Adipocyte (in vitro differentiated cells): ENCODE results near the gene CEP72.
"Not testable (repeated sequence)": the region's sequence is repeated elsewhere in the genome, so short reads cannot be mapped to it uniquely, and the experiment has no call there.

Experiments used
- DNase-seq: peaks from one replicate; pipeline ENCODE4 v3.0.0-alpha.2; 2015; ENCODE audit warnings: low read depth
- H3K27me3 ChIP-seq: replicated peaks from 2 replicates; pipeline ENCODE4 v1.7.0; 2013; ENCODE audit warnings: mild to moderate bottlenecking, low read length, moderate library complexity; ENCODE audit not compliant: control insufficient read depth, insufficient read depth
- H3K36me3 ChIP-seq: 2 replicates; pipeline ENCODE4 v1.7.0; 2013; ENCODE audit warnings: low read length, mild to moderate bottlenecking, moderate library complexity; ENCODE audit not compliant: control insufficient read depth, insufficient read depth, severe bottlenecking
- H3K4me1 ChIP-seq: 2 replicates; pipeline ENCODE4 v1.7.0; 2013; ENCODE audit warnings: mild to moderate bottlenecking, low read length, moderate library complexity; ENCODE audit not compliant: control insufficient read depth, insufficient read depth
- H3K4me3 ChIP-seq: 2 replicates; pipeline ENCODE4 v1.7.0; 2013; ENCODE audit warnings: mild to moderate bottlenecking, low read length, moderate library complexity
- H3K9ac ChIP-seq: 2 replicates; pipeline ENCODE4 v1.7.0; 2013; ENCODE audit warnings: mild to moderate bottlenecking, low read length, moderate library complexity
- H3K9me3 ChIP-seq: 2 replicates; pipeline ENCODE4 v1.7.0; 2013; ENCODE audit warnings: mild to moderate bottlenecking, low read length, moderate library complexity; ENCODE audit not compliant: control insufficient read depth

The CEP72 gene

DNA sequence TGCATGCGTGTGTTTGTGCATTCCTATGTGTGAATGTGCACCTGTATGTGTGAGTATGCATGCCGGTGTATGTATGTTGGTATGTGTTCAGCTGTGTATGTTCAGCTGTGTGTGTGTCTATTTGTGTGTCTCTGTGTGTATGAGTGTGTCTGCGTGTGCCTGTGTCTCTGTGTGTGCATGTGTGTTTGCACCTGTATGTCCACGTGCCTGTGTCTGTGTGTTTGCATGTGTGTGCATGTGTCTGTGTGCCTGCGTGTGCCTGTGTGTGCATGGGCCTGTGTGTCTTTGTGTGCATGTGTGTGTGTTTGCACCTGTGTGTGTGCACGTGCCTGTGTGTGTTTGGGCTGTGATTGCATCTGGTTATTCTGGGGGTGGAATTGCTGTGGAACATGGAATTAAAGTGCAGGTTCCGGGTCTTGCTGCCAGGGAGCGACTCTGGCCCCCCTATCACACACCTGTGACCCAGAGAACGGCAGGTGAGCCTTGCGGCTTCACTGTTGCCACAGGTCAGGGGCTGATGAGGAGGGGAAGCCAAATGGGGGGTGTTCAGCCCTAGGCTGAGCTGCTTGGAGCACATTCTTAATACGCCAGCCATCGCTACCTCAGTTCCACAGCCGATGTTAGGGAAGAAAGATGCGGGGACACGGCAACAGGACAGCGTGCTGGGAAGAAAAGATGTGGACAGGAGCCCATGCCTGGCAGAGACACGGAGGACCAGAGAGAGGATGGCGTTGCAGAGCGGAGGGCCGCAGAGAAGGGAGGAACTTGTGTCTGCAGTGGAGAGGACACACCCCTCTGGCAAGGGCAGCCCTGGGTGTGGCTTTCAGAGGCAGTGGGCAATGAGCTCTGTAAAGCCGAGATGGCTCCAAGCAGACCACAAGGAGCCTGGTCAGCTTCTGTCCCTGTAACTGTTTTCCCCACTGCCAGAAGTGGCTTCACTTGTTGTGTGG lies 84.9 kb downstream of the CEP72 start:
- not testable (repeated sequence) for H3K9me3 ChIP-seq, H3K9ac ChIP-seq, H3K36me3 ChIP-seq, H3K4me1 ChIP-seq, H3K27me3 ChIP-seq, DNase-seq, H3K4me3 ChIP-seq
